Hepatocyte (in vitro differentiated cells): ENCODE data around the gene RPH3AL. TPM values are rescaled to one million over a fixed set of nuclear protein-coding genes. Genes with fewer than 3 reads are reported as not detected.

Experiments used
- DNase-seq: peaks from one replicate; pipeline ENCODE4 v3.0.0-alpha.2; 2016; ENCODE audit warnings: low spot score
- H2AFZ ChIP-seq: fragments of 200-600 bp; sonication (generic); 2 replicates; pipeline ENCODE4 v1.6.0; 2016; ENCODE audit warnings: antibody characterized with exemption, mild to moderate bottlenecking
- H3K27ac ChIP-seq: fragments of 200-600 bp; sonication (generic); 2 replicates; pipeline ENCODE4 v1.5.1; 2016; ENCODE audit warnings: mild to moderate bottlenecking
- H3K27me3 ChIP-seq: fragments of 200-600 bp; sonication (generic); 2 replicates; pipeline ENCODE4 v1.6.1; 2016
- H3K36me3 ChIP-seq: fragments of 200-600 bp; sonication (generic); replicated peaks from 2 replicates; pipeline ENCODE4 v1.5.1; 2016; ENCODE audit warnings: low read depth; ENCODE audit not compliant: insufficient read depth
- H3K4me1 ChIP-seq: fragments of 200-600 bp; sonication (generic); 2 replicates; pipeline ENCODE4 v1.5.1; 2016; ENCODE audit warnings: mild to moderate bottlenecking, moderate library complexity; ENCODE audit not compliant: insufficient read depth
- H3K4me2 ChIP-seq: fragments of 200-600 bp; sonication (generic); 2 replicates; pipeline ENCODE4 v1.6.0; 2016
- H3K4me3 ChIP-seq: fragments of 200-600 bp; sonication (generic); 2 replicates; pipeline ENCODE4 v1.5.1; 2016; ENCODE audit warnings: mild to moderate bottlenecking
- H3K79me2 ChIP-seq: fragments of 200-600 bp; sonication (generic); 2 replicates; pipeline ENCODE4 v1.6.0; 2017; ENCODE audit warnings: mild to moderate bottlenecking
- H3K9me2 ChIP-seq: fragments of 200-600 bp; sonication (generic); replicated peaks from 2 replicates; pipeline ENCODE4 v1.6.0; 2017; ENCODE audit warnings: mild to moderate bottlenecking; ENCODE audit not compliant: insufficient read depth
- H3K9me3 ChIP-seq: fragments of 200-600 bp; sonication (generic); 2 replicates; pipeline ENCODE4 v1.5.1; 2016; ENCODE audit warnings: low read depth, mild to moderate bottlenecking
- H4K20me1 ChIP-seq: fragments of 200-600 bp; sonication (generic); 2 replicates; pipeline ENCODE4 v1.6.0; 2016; ENCODE audit warnings: mild to moderate bottlenecking; ENCODE audit not compliant: insufficient read depth, poor library complexity, severe bottlenecking
- EZH2 ChIP-seq: fragments of 200-600 bp; sonication (generic); IDR thresholded peaks from 2 replicates; pipeline ENCODE4 v1.6.1; 2016; ENCODE audit warnings: antibody characterized with exemption, mild to moderate bottlenecking, borderline replicate concordance
- EZH2phosphoT487 ChIP-seq: fragments of 200-600 bp; sonication (generic); IDR thresholded peaks from one replicate; pipeline ENCODE4 v1.6.1; 2018; ENCODE audit warnings: antibody characterized with exemption, mild to moderate bottlenecking, low read depth, moderate library complexity; ENCODE audit not compliant: unreplicated experiment, severe bottlenecking
- WGBS: methylation state at CpG from one replicate; pipeline ENCODE4 v1.1.6; 2016; ENCODE audit warnings: low lambda C conversion rate; ENCODE audit errors: missing lambda C conversion rate; 5-methylcytosine and 5-hydroxymethylcytosine counted together
- polyA plus RNA-seq: library from polyadenylated mRNA; unstranded; fragments of >200 nt; fragmentation: Nextera tagmentation; extraction: Ambion mirVana; gene quantifications from 2 replicates; pipeline ENCODE4 v1.2.1, GENCODE V29; 2016
- total RNA-seq: library from RNA; depleted of rRNA; stranded (reverse); fragments of >200 nt; gene quantifications from 2 replicates; pipeline ENCODE4 v1.2.3, GENCODE V29; 2014
- TF ChIP-seq, protein P1 (sequence below): fragments of 200-600 bp; sonication (generic); IDR thresholded peaks from 2 replicates; pipeline ENCODE4 v1.5.1; 2016; ENCODE audit warnings: antibody characterized with exemption, mild to moderate bottlenecking; ENCODE audit not compliant: poor library complexity

The RPH3AL gene
- total and polyA plus RNA-seq, 2 experiments from 2014 or later, result 7.0 to 7.6 TPM

DNA sequence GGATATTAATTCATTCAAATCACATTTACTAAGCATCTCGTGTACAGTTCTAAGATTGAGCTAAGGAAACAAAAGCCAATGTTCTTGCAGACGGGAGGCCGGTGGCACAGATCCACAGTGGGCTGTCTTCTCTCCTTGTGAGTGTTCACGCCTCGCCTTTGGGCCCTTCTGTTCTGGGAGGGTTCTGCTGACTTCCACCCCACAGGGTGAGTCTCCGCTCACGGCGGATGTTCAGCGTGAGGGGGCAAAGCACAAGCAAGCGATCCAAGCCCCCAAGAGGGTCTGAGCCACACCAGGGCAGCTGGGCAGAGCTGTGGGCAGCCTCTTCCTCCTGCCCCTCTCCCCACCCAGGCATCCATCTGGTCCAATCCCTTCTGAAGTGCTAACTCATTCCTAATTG is 86.9 kb downstream of the RPH3AL start:
- no peaks in the 10 kb centered on the region for H3K79me2 ChIP-seq
- H3K9me3 ChIP-seq, result no peaks in the 10 kb centered on the region
- H4K20me1 ChIP-seq, result no peaks in the 10 kb centered on the region
- WGBS, result 79% methylated on average over 10 of the region's 10 CpGs
- no peak overlapping the region for H2AFZ ChIP-seq
- H3K9me2 ChIP-seq, result no peaks in the 10 kb centered on the region
- TF ChIP-seq, protein P1, sequence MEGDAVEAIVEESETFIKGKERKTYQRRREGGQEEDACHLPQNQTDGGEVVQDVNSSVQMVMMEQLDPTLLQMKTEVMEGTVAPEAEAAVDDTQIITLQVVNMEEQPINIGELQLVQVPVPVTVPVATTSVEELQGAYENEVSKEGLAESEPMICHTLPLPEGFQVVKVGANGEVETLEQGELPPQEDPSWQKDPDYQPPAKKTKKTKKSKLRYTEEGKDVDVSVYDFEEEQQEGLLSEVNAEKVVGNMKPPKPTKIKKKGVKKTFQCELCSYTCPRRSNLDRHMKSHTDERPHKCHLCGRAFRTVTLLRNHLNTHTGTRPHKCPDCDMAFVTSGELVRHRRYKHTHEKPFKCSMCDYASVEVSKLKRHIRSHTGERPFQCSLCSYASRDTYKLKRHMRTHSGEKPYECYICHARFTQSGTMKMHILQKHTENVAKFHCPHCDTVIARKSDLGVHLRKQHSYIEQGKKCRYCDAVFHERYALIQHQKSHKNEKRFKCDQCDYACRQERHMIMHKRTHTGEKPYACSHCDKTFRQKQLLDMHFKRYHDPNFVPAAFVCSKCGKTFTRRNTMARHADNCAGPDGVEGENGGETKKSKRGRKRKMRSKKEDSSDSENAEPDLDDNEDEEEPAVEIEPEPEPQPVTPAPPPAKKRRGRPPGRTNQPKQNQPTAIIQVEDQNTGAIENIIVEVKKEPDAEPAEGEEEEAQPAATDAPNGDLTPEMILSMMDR, result no peak
- TF ChIP-seq EZH2phosphoT487 (no peak), EZH2 (no peak)
- H3K4me3 ChIP-seq, result no peak overlapping the region
- H3K36me3 ChIP-seq, result no peaks in the 10 kb centered on the region
- H3K27ac ChIP-seq, result no peak overlapping the region
- no peaks in the 10 kb centered on the region for H3K27me3 ChIP-seq
- no peaks in the 10 kb centered on the region for H3K4me1 ChIP-seq
- no peak for DNase-seq
- H3K4me2 ChIP-seq, result no peak overlapping the region

DNA sequence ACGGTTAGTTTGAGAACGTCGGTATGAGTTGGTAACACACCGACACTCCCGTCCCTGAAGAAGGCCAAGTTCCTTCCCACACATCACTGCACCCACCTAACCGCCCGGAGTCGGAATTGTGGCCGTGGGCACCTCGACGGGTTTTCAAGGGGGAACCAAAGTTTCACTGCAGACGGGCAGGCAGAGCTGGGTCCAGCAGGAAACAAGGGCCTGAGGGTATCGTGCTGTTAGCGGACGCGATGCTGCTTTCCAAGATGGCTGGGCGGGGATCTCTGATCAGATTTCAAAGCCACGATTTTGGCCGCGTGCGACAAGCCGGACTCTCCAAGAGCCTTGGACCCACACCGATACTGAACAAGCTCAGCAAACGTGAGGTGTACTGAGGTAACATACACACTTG is 88.8 kb downstream of the RPH3AL start:
- 95% methylated on average over 24 of the region's 24 CpGs for WGBS
- H2AFZ ChIP-seq, result no peak overlapping the region

DNA sequence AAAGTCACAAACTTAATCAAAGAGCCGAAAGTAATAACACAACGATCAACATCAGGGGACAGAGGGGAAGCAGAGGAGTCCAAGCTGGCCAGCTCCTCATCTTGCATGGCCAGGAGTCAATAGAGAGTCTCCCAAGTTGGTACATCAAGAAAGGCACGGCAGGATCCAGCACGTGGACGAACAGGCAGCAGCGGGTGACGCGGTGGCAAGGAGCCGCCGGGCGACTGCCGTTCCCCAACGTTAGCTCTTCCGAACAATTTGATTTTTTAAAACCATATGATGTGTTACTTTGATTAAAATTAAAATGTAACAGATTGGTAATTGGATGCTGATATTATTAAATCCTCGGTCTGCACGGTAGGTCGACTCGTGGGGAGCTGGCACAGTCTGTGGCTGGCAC is 89.3 kb downstream of the RPH3AL start:
- no peaks in the 10 kb centered on the region for H3K27me3 ChIP-seq
- no peaks in the 10 kb centered on the region for H3K9me2 ChIP-seq
- TF ChIP-seq EZH2phosphoT487, result no peak
- TF ChIP-seq, protein P1, result no peak
- no peak for TF ChIP-seq EZH2
- no peaks in the 10 kb centered on the region for H3K9me3 ChIP-seq
- no peak overlapping the region for H3K27ac ChIP-seq
- no peaks in the 10 kb centered on the region for H3K36me3 ChIP-seq
- 98% methylated on average over 18 of the region's 18 CpGs for WGBS
- H3K4me1 ChIP-seq, result no peaks in the 10 kb centered on the region
- no peak overlapping the region for H3K4me3 ChIP-seq
- H4K20me1 ChIP-seq, result no peaks in the 10 kb centered on the region
- H3K4me2 ChIP-seq, result no peak overlapping the region
- H3K79me2 ChIP-seq, result no peaks in the 10 kb centered on the region
- H2AFZ ChIP-seq, result no peak overlapping the region
- no peak for DNase-seq

More for the DNA sequence above, 88.8 kb downstream of the RPH3AL start:
- Histone ChIP-seq H3K36me3 (no peaks in the 10 kb centered on the region), H4K20me1 (no peaks in the 10 kb centered on the region), H3K9me3 (no peaks in the 10 kb centered on the region), H3K9me2 (no peaks in the 10 kb centered on the region), H3K4me3 (no peak overlapping the region), H3K27me3 (no peaks in the 10 kb centered on the region), H3K4me1 (no peaks in the 10 kb centered on the region), H3K79me2 (no peaks in the 10 kb centered on the region), H3K4me2 (no peak overlapping the region), H3K27ac (no peak overlapping the region)
- DNase-seq, result no peak
- no peak for TF ChIP-seq EZH2

DNA sequence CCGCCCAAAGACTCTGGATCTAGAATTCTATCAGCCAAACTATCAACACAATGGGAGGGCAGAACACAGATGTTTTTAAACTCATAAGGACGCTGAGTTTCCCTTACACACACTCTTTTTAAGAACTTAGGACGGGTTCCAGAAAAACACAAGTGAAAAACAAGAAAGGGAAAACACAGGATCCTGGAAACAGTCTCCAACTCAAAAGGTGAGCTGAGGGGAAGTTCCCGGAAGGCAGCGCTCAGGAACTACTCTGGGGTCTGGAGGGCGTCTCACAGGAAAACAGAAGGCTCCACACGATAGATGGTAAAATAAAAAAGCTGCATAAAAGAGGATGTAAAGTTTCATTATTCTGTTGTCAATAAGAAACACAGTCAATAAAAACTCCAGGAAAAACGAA is 91.0 kb downstream of the RPH3AL start:
- Histone ChIP-seq H3K9me2 (no peaks in the 10 kb centered on the region), H2AFZ (no peak overlapping the region), H3K4me2 (no peak overlapping the region), H3K36me3 (no peaks in the 10 kb centered on the region), H3K27me3 (no peaks in the 10 kb centered on the region), H3K79me2 (no peaks in the 10 kb centered on the region), H3K9me3 (no peaks in the 10 kb centered on the region), H3K27ac (no peak overlapping the region), H3K4me3 (no peak overlapping the region), H3K4me1 (no peaks in the 10 kb centered on the region), H4K20me1 (no peaks in the 10 kb centered on the region)
- WGBS, result 87% methylated on average over 8 of the region's 8 CpGs
- no peak for DNase-seq
- TF ChIP-seq, protein P1, result no peak
- TF ChIP-seq EZH2, result no peak
- no peak for TF ChIP-seq EZH2phosphoT487
